HL-60 (cell line): Measurements from ENCODE around the gene FHIT.

Experiments
- DNase-seq, 2 experiments: peaks; one replicate each; pipeline ENCODE4 v3.0.0-alpha.2; 2010 to 2020; ENCODE audit warnings: low read depth in 1 of 2, low spot score in 1 of 2
- H3K27ac ChIP-seq: fragments of 250-450 bp; sonication (Bioruptor Pico); replicated peaks from 2 replicates; pipeline ENCODE4 v1.5.1; 2020; ENCODE audit warnings: mild to moderate bottlenecking, moderate library complexity
- H3K27me3 ChIP-seq: fragments of 250-450 bp; sonication (Bioruptor Pico); 2 replicates; pipeline ENCODE4 v1.5.1; 2021; ENCODE audit warnings: mild to moderate bottlenecking, moderate library complexity; ENCODE audit not compliant: insufficient read depth, poor library complexity, severe bottlenecking
- H3K4me3 ChIP-seq: replicated peaks from 2 replicates; pipeline ENCODE4 v1.5.1; 2011; ENCODE audit warnings: mild to moderate bottlenecking, control low read depth, low read length; ENCODE audit not compliant: insufficient read depth
- CTCF ChIP-seq: IDR thresholded peaks from one replicate; pipeline ENCODE4 v1.5.1; 2011; ENCODE audit warnings: low read length, control low read depth, inconsistent platforms; ENCODE audit not compliant: insufficient read depth
- GABPA ChIP-seq: IDR thresholded peaks from 2 replicates; pipeline ENCODE4 v1.6.1; 2012; ENCODE audit warnings: low read depth
- POLR2AphosphoS5 ChIP-seq: IDR thresholded peaks from 2 replicates; pipeline ENCODE4 v1.6.1; 2012; ENCODE audit warnings: low read depth
- REST ChIP-seq: IDR thresholded peaks from 2 replicates; pipeline ENCODE4 v1.6.1; 2012; ENCODE audit warnings: low read depth; ENCODE audit not compliant: insufficient replicate concordance
- SPI1 ChIP-seq: IDR thresholded peaks from 2 replicates; pipeline ENCODE4 v1.6.1; 2012; ENCODE audit warnings: low read depth, mild to moderate bottlenecking, borderline replicate concordance

Gene FHIT

GRCh38 chr3:59980576-59980975 lies 1270.7 kb downstream of the FHIT start:
- no peak overlapping the region for H3K27ac ChIP-seq
- no peaks in the 10 kb centered on the region for H3K27me3 ChIP-seq
- H3K4me3 ChIP-seq: no peak overlapping the region
- no peak for TF ChIP-seq SPI1
- no peak for TF ChIP-seq GABPA
- no peak for TF ChIP-seq POLR2AphosphoS5
- DNase-seq: no peak

GRCh38 chr3:59979542-59979941 lies 1271.7 kb downstream of the FHIT start:
- Histone ChIP-seq H3K27ac (no peak overlapping the region), H3K4me3 (no peak overlapping the region), H3K27me3 (no peaks in the 10 kb centered on the region)
- TF ChIP-seq POLR2AphosphoS5: no peak
- no peak for TF ChIP-seq REST
- no peak for TF ChIP-seq SPI1
- TF ChIP-seq CTCF: no peak
- TF ChIP-seq GABPA: no peak
- no peak for DNase-seq

- Histone ChIP-seq H3K4me3 (no peak overlapping the region), H3K27ac (no peak overlapping the region), H3K27me3 (no peaks in the 10 kb centered on the region)
- TF ChIP-seq POLR2AphosphoS5: no peak
- DNase-seq: no peak
These were observed 1272.3 kb downstream of the FHIT start for GRCh38 chr3:59978979-59979378.

- no peak for DNase-seq
- TF ChIP-seq SPI1: no peak
- no peak for TF ChIP-seq REST
- no peak for TF ChIP-seq CTCF
- TF ChIP-seq GABPA: no peak
- TF ChIP-seq POLR2AphosphoS5: no peak
- H3K27me3 ChIP-seq: no peaks in the 10 kb centered on the region
These were observed 1280.5 kb downstream of the FHIT start for GRCh38 chr3:59970796-59971195.

GRCh38 chr3:59970376-59970775 lies 1280.9 kb downstream of the FHIT start:
- DNase-seq: no peak
- no peak for TF ChIP-seq SPI1
- no peak for TF ChIP-seq GABPA
- TF ChIP-seq POLR2AphosphoS5: no peak
- no peak for TF ChIP-seq REST
- no peak for TF ChIP-seq CTCF
- Histone ChIP-seq H3K4me3 (no peak overlapping the region), H3K27ac (no peak overlapping the region), H3K27me3 (no peaks in the 10 kb centered on the region)

More at GRCh38 chr3:59970796-59971195, 1280.5 kb downstream of the FHIT start:
- Histone ChIP-seq H3K27ac (no peak overlapping the region), H3K4me3 (no peak overlapping the region)
